ENCODE measurements around the gene FFAR3.

Gene FFAR3

GRCh38 chr19:35331551-35332214 lies 26.6 kb upstream of the FFAR3 start:
- DNase-seq, result no peak

- peak in 1 of 5 experiments; percentile 46 for DNase-seq
Measured at GRCh38 chr19:35332817-35333216, 25.4 kb upstream of the FFAR3 start.

- DNase-seq, result no peak
Measured at GRCh38 chr19:35334144-35334753, 24.0 kb upstream of the FFAR3 start.

GRCh38 chr19:35336166-35336955 lies 21.9 kb upstream of the FFAR3 start:
- DNase-seq, result no peak

- DNase-seq, result no peak
Measured at GRCh38 chr19:35337097-35337983, 20.9 kb upstream of the FFAR3 start.

GRCh38 chr19:35337984-35338296 lies 20.3 kb upstream of the FFAR3 start:
- no peak for DNase-seq

- no peak for DNase-seq
Measured at GRCh38 chr19:35340431-35340830, 17.8 kb upstream of the FFAR3 start.

GRCh38 chr19:35341006-35341405 lies 17.3 kb upstream of the FFAR3 start:
- no peak for DNase-seq

GRCh38 chr19:35341565-35342225 lies 16.6 kb upstream of the FFAR3 start:
- DNase-seq, result no peak

- no peak for DNase-seq
Measured at GRCh38 chr19:35342430-35342829, 15.8 kb upstream of the FFAR3 start.

- DNase-seq, result no peak
Measured at GRCh38 chr19:35344511-35345031, 13.7 kb upstream of the FFAR3 start.

GRCh38 chr19:35345671-35346111 lies 12.6 kb upstream of the FFAR3 start:
- no peak for DNase-seq

- DNase-seq, result peak; percentile 38 to 88 (median 64)
Measured at GRCh38 chr19:35346193-35347052, 11.8 kb upstream of the FFAR3 start.

- peak in 3 of 5 experiments; percentile 30 to 70 (median 44) for DNase-seq
Measured at GRCh38 chr19:35347171-35347929, 10.9 kb upstream of the FFAR3 start, which contains the start of gene FFAR1. TSS of gene FFAR1 (plus strand) at chr19:35347902. CDS start at chr19:35351552, 3,650 bp downstream.

- DNase-seq, result no peak
Measured at GRCh38 chr19:35347930-35348298, 10.3 kb upstream of the FFAR3 start.

- no peak for DNase-seq
Measured at GRCh38 chr19:35348911-35349611, 9.2 kb upstream of the FFAR3 start.

- DNase-seq, result no peak
Measured at GRCh38 chr19:35349614-35350521, 8.4 kb upstream of the FFAR3 start.

- no peak for DNase-seq
Measured at GRCh38 chr19:35350591-35350990, 7.7 kb upstream of the FFAR3 start.

Data from T-helper 2 cell (primary cell).